PFSK-1 (cell line): Measurements from ENCODE around the gene BFAR.

Source experiments
- POLR2AphosphoS5 ChIP-seq: IDR thresholded peaks from 2 replicates; pipeline ENCODE4 v1.6.1; 2012; ENCODE audit warnings: low read depth, mild to moderate bottlenecking, control low read depth, low read length, moderate library complexity
- TF ChIP-seq, protein P1 (sequence below), 2 experiments: IDR thresholded peaks; 2 replicates each; pipeline versions ENCODE4 v1.6.1 to v1.8.0; 2011 to 2012; ENCODE audit warnings: low read depth in 2 of 2, low read length in 2 of 2, control low read depth in 1 of 2, inconsistent platforms in 1 of 2, mild to moderate bottlenecking in 1 of 2, moderate library complexity in 1 of 2; ENCODE audit not compliant: insufficient read depth in 1 of 2

- TF ChIP-seq POLR2AphosphoS5 = no peak
- TF ChIP-seq, protein P1, sequence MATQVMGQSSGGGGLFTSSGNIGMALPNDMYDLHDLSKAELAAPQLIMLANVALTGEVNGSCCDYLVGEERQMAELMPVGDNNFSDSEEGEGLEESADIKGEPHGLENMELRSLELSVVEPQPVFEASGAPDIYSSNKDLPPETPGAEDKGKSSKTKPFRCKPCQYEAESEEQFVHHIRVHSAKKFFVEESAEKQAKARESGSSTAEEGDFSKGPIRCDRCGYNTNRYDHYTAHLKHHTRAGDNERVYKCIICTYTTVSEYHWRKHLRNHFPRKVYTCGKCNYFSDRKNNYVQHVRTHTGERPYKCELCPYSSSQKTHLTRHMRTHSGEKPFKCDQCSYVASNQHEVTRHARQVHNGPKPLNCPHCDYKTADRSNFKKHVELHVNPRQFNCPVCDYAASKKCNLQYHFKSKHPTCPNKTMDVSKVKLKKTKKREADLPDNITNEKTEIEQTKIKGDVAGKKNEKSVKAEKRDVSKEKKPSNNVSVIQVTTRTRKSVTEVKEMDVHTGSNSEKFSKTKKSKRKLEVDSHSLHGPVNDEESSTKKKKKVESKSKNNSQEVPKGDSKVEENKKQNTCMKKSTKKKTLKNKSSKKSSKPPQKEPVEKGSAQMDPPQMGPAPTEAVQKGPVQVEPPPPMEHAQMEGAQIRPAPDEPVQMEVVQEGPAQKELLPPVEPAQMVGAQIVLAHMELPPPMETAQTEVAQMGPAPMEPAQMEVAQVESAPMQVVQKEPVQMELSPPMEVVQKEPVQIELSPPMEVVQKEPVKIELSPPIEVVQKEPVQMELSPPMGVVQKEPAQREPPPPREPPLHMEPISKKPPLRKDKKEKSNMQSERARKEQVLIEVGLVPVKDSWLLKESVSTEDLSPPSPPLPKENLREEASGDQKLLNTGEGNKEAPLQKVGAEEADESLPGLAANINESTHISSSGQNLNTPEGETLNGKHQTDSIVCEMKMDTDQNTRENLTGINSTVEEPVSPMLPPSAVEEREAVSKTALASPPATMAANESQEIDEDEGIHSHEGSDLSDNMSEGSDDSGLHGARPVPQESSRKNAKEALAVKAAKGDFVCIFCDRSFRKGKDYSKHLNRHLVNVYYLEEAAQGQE (IDR thresholded peaks at IDR 0.05; ENCODE audit: insufficient read depth in 1 of 2, low read depth in 2 of 2, low read length in 2 of 2) = no peak
Measured at GRCh38 chr16:14627078-14627477, 5.7 kb upstream of the BFAR start.
